Measurements from ENCODE around the gene CTIF. TPM values are rescaled to one million over a fixed set of nuclear protein-coding genes. Genes with fewer than 3 reads are reported as not detected.

Gene CTIF
- total RNA-seq, 1 experiment from 2014 or later, result 26.5 TPM

DNA sequence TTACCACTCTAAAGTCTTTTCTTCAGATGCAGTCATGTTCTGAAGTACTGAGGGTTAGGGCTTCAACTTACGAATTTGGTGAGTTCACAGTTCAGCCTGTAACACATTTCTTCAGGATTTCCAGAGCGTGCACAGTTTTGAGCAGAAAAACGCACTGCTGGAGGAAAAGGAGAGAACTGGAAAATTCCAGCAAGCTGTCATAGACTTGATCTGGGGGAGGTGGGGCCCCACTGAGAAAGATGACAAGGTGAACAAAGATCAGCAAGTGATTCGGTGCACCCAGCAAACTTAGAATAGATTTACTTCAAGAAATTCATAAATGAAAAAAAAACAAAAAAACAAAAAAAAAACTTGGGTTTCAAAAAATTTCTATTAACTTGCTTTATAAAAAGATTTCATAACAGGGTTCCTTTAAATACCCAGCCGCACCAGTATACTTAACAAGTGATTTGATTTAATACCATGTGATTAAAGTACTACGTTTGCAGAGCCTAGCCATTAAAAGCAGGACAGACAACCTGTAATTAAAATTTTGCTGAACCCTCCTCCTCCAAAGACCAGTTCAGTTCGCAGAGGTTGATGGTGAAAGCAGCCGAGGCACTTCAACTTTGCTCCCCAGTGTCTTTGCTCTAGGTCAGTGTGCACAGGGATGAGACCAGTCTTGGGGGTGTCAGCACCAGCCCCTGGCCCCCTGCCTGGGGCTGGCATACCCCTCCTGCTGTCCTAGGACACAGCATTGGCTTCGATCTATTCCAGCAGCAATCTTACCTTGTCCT is 30.5 kb downstream of the CTIF start:
- POLR2A ChIA-PET, result no interaction called here

DNA sequence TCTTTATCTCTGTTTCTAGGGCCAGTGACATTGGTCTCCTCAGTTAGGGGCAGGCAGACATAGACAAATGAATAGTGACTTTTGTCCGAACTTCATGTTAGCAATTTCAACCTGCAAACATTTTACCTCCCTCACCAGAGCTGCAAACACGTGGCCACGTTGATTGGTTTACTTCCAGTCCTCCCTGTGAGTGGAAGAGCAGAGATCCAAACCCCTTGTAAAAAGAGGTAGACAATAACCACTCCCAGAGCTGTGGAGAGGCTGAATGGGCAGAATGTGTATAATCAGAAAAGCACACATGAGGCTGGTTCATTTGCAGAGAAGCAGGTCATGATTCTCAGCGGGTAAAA is 31.1 kb downstream of the CTIF start:
- BruUV-seq (replicated peaks), result no TSS peak
- POLR2A ChIA-PET, result no interaction called here

More for the DNA sequence above, 30.5 kb downstream of the CTIF start:
- H3K9me3 ChIP-seq (ENCODE audit: control insufficient read depth, insufficient read depth, low read depth, low read length), result no peaks in the 10 kb centered on the region
- no peak overlapping the region for H3K4me3 ChIP-seq (ENCODE audit: low read depth in 2 of 2, low read length in 2 of 2)
- no TSS peak for BruUV-seq (replicated peaks)
- CTCF ChIA-PET, result no interaction called here
- in situ Hi-C loops (cut with HindIII; ENCODE audit: low pct_unique_long_range_greater_than_20kb, low sequenced_read_pairs), result no loop called here
- intact Hi-C loops (cut with micrococcal nuclease; ENCODE audit: unreplicated experiment), result no loop called here
- DNase-seq (ENCODE audit: low read depth, low spot score) (no peak), ATAC-seq (no peak)
- no peak overlapping the region for H3K27ac ChIP-seq (ENCODE audit: low read length)
- no peaks in the 10 kb centered on the region for H3K4me1 ChIP-seq (ENCODE audit: control insufficient read depth, insufficient read depth, low read length)
- H3K36me3 ChIP-seq (ENCODE audit: control insufficient read depth, insufficient read depth, low read length), result no peaks in the 10 kb centered on the region
- no peaks in the 10 kb centered on the region for H3K27me3 ChIP-seq (ENCODE audit: control insufficient read depth, insufficient read depth, low read length)
- TF ChIP-seq SIN3A (IDR thresholded peaks at IDR 0.05; ENCODE audit: borderline replicate concordance, insufficient read depth, low read depth, low read length), result no peak
- TF ChIP-seq, protein P1, sequence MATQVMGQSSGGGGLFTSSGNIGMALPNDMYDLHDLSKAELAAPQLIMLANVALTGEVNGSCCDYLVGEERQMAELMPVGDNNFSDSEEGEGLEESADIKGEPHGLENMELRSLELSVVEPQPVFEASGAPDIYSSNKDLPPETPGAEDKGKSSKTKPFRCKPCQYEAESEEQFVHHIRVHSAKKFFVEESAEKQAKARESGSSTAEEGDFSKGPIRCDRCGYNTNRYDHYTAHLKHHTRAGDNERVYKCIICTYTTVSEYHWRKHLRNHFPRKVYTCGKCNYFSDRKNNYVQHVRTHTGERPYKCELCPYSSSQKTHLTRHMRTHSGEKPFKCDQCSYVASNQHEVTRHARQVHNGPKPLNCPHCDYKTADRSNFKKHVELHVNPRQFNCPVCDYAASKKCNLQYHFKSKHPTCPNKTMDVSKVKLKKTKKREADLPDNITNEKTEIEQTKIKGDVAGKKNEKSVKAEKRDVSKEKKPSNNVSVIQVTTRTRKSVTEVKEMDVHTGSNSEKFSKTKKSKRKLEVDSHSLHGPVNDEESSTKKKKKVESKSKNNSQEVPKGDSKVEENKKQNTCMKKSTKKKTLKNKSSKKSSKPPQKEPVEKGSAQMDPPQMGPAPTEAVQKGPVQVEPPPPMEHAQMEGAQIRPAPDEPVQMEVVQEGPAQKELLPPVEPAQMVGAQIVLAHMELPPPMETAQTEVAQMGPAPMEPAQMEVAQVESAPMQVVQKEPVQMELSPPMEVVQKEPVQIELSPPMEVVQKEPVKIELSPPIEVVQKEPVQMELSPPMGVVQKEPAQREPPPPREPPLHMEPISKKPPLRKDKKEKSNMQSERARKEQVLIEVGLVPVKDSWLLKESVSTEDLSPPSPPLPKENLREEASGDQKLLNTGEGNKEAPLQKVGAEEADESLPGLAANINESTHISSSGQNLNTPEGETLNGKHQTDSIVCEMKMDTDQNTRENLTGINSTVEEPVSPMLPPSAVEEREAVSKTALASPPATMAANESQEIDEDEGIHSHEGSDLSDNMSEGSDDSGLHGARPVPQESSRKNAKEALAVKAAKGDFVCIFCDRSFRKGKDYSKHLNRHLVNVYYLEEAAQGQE (IDR thresholded peaks at IDR 0.05; ENCODE audit: insufficient read depth in 1 of 2, low read depth in 2 of 2, low read length in 1 of 2), result no peak
- TF ChIP-seq, protein P2, sequence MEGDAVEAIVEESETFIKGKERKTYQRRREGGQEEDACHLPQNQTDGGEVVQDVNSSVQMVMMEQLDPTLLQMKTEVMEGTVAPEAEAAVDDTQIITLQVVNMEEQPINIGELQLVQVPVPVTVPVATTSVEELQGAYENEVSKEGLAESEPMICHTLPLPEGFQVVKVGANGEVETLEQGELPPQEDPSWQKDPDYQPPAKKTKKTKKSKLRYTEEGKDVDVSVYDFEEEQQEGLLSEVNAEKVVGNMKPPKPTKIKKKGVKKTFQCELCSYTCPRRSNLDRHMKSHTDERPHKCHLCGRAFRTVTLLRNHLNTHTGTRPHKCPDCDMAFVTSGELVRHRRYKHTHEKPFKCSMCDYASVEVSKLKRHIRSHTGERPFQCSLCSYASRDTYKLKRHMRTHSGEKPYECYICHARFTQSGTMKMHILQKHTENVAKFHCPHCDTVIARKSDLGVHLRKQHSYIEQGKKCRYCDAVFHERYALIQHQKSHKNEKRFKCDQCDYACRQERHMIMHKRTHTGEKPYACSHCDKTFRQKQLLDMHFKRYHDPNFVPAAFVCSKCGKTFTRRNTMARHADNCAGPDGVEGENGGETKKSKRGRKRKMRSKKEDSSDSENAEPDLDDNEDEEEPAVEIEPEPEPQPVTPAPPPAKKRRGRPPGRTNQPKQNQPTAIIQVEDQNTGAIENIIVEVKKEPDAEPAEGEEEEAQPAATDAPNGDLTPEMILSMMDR (IDR thresholded peaks at IDR 0.05), result no peak

More for the DNA sequence above, 31.1 kb downstream of the CTIF start:
- Histone ChIP-seq H3K36me3 (ENCODE audit: control insufficient read depth, insufficient read depth, low read length) (no peaks in the 10 kb centered on the region), H3K4me1 (ENCODE audit: control insufficient read depth, insufficient read depth, low read length) (no peaks in the 10 kb centered on the region), H3K27me3 (ENCODE audit: control insufficient read depth, insufficient read depth, low read length) (no peaks in the 10 kb centered on the region), H3K9me3 (ENCODE audit: control insufficient read depth, insufficient read depth, low read depth, low read length) (no peaks in the 10 kb centered on the region), H3K27ac (ENCODE audit: low read length) (no peak overlapping the region), H3K4me3 (ENCODE audit: low read depth in 2 of 2, low read length in 2 of 2) (no peak overlapping the region)
- in situ Hi-C loops (cut with HindIII; ENCODE audit: low pct_unique_long_range_greater_than_20kb, low sequenced_read_pairs), result no loop called here
- DNase-seq (ENCODE audit: low read depth, low spot score) (no peak), ATAC-seq (no peak)
- intact Hi-C loops (cut with micrococcal nuclease; ENCODE audit: unreplicated experiment), result no loop called here
- TF ChIP-seq SIN3A (IDR thresholded peaks at IDR 0.05; ENCODE audit: borderline replicate concordance, insufficient read depth, low read depth, low read length) (no peak), TCF7L2 (IDR thresholded peaks at IDR 0.05; ENCODE audit: low read depth, low read length) (no peak), POLR2AphosphoS5 (IDR thresholded peaks at IDR 0.05; ENCODE audit: low read depth, low read length) (no peak)
- TF ChIP-seq, protein P1 (IDR thresholded peaks at IDR 0.05; ENCODE audit: insufficient read depth in 1 of 2, low read depth in 2 of 2, low read length in 1 of 2), result no peak
- TF ChIP-seq, protein P2 (IDR thresholded peaks at IDR 0.05), result no peak
- CTCF ChIA-PET, result no interaction called here
